WERI-Rb-1 (cell line): ENCODE results near the gene EFCAB14.

Source experiments
- DNase-seq: peaks from one replicate; pipeline ENCODE4 v3.0.0-alpha.2; 2020
- H3K27ac ChIP-seq: fragments of 250-450 bp; sonication (Bioruptor Pico); 2 replicates; pipeline ENCODE4 v1.5.1; 2020; ENCODE audit warnings: mild to moderate bottlenecking, moderate library complexity
- H3K27me3 ChIP-seq: fragments of 250-450 bp; sonication (Bioruptor Pico); 2 replicates; pipeline ENCODE4 v1.5.1; 2021; ENCODE audit warnings: mild to moderate bottlenecking, low read depth, moderate library complexity; ENCODE audit not compliant: insufficient read depth, severe bottlenecking
- H3K36me3 ChIP-seq: fragments of 250-450 bp; sonication (Bioruptor Pico); 2 replicates; pipeline ENCODE4 v1.5.1; 2020; ENCODE audit warnings: mild to moderate bottlenecking, moderate library complexity
- H3K4me3 ChIP-seq: 2 replicates; pipeline ENCODE4 v1.5.1; 2011; ENCODE audit warnings: low read depth, mild to moderate bottlenecking, control low read depth, low read length
- H3K9me3 ChIP-seq: fragments of 250-450 bp; sonication (Bioruptor Pico); 2 replicates; pipeline ENCODE4 v1.5.1; 2021; ENCODE audit warnings: mild to moderate bottlenecking, moderate library complexity; ENCODE audit not compliant: severe bottlenecking
- TF ChIP-seq, protein P1 (sequence below): IDR thresholded peaks from 2 replicates; pipeline ENCODE4 v1.5.1; 2011; ENCODE audit warnings: low read depth, mild to moderate bottlenecking, control low read depth, inconsistent platforms, low read length

Gene EFCAB14

GRCh38 chr1:46684670-46685069, 34.2 kb downstream of the EFCAB14 start:
- Histone ChIP-seq H3K27me3 (no peaks in the 10 kb centered on the region), H3K9me3 (no peaks in the 10 kb centered on the region), H3K36me3 (peaks cover 86% of the 10 kb centered on the region), H3K27ac (no peak overlapping the region), H3K4me3 (no peak overlapping the region)
- DNase-seq, result no peak
- TF ChIP-seq, protein P1, sequence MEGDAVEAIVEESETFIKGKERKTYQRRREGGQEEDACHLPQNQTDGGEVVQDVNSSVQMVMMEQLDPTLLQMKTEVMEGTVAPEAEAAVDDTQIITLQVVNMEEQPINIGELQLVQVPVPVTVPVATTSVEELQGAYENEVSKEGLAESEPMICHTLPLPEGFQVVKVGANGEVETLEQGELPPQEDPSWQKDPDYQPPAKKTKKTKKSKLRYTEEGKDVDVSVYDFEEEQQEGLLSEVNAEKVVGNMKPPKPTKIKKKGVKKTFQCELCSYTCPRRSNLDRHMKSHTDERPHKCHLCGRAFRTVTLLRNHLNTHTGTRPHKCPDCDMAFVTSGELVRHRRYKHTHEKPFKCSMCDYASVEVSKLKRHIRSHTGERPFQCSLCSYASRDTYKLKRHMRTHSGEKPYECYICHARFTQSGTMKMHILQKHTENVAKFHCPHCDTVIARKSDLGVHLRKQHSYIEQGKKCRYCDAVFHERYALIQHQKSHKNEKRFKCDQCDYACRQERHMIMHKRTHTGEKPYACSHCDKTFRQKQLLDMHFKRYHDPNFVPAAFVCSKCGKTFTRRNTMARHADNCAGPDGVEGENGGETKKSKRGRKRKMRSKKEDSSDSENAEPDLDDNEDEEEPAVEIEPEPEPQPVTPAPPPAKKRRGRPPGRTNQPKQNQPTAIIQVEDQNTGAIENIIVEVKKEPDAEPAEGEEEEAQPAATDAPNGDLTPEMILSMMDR, result no peak

- no peaks in the 10 kb centered on the region for H3K27me3 ChIP-seq
- no peak overlapping the region for H3K27ac ChIP-seq
- peaks cover 77% of the 10 kb centered on the region for H3K36me3 ChIP-seq
- H3K4me3 ChIP-seq, result no peak overlapping the region
- DNase-seq, result no peak
- no peaks in the 10 kb centered on the region for H3K9me3 ChIP-seq
- TF ChIP-seq, protein P1, result no peak
Observed at GRCh38 chr1:46682064-46682463, 36.9 kb downstream of the EFCAB14 start.

- Histone ChIP-seq H3K36me3 (peaks cover 71% of the 10 kb centered on the region), H3K4me3 (no peak overlapping the region), H3K27ac (no peak overlapping the region), H3K27me3 (no peaks in the 10 kb centered on the region), H3K9me3 (no peaks in the 10 kb centered on the region)
- TF ChIP-seq, protein P1, result no peak
- DNase-seq, result no peak
Observed at GRCh38 chr1:46681333-46682034, 37.4 kb downstream of the EFCAB14 start.

DNA sequence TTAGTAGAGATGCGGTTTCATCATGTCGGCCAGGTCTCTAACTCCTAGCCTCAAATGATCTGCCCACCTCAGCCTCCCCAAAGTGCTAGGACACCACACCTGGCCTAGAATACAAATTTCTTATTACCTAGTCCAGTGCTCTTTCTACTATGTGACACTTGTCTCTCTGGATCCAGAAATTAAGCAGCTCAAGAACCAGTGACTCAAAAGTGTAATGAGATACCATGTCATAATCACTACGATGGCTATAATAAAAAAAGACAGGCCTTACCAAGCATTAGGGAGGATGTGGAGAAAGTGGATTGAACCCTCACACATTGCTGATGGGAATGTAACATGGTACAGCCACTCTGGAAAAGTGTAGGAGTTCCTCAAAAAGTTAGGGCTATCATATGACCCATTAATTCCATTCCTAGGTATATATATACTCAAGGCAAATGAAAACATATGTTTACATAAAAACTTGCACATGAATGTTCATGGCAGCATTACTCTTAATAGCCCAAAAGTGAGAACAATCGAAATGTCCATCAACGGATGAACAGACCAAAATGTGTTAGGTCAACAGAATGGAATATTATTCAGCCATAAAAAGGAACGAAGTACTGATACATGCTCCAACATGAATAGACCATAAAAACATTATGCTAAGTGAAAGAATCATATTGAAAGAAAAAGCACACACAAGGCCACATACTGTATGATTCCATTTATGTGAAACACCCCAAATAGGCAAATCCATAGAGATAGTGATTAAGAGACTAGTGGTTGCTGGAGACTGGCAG, 38.9 kb downstream of the EFCAB14 start:
- H3K27ac ChIP-seq, result no peak overlapping the region
- no peak for DNase-seq
- H3K36me3 ChIP-seq, result peaks cover 63% of the 10 kb centered on the region
- TF ChIP-seq, protein P1, result no peak
- H3K4me3 ChIP-seq, result no peak overlapping the region
- H3K27me3 ChIP-seq, result no peaks in the 10 kb centered on the region
- H3K9me3 ChIP-seq, result no peaks in the 10 kb centered on the region

GRCh38 chr1:46677339-46677738, 41.6 kb downstream of the EFCAB14 start:
- no peaks in the 10 kb centered on the region for H3K9me3 ChIP-seq
- H3K27ac ChIP-seq, result no peak overlapping the region
- H3K27me3 ChIP-seq, result no peaks in the 10 kb centered on the region
- TF ChIP-seq, protein P1, result no peak
- H3K36me3 ChIP-seq, result peaks cover 37% of the 10 kb centered on the region
- DNase-seq, result no peak
- no peak overlapping the region for H3K4me3 ChIP-seq
